GM21737 (cell line): ENCODE measurements around the gene NUP93.

ENCODE experiments used
- ATAC-seq: cut with Tn5 transposase; IDR thresholded peaks from one replicate; pipeline ENCODE4 v1.9.1; 2021; ENCODE audit warnings: mild to moderate bottlenecking, moderate library complexity; ENCODE audit not compliant: unreplicated experiment

Gene NUP93

DNA sequence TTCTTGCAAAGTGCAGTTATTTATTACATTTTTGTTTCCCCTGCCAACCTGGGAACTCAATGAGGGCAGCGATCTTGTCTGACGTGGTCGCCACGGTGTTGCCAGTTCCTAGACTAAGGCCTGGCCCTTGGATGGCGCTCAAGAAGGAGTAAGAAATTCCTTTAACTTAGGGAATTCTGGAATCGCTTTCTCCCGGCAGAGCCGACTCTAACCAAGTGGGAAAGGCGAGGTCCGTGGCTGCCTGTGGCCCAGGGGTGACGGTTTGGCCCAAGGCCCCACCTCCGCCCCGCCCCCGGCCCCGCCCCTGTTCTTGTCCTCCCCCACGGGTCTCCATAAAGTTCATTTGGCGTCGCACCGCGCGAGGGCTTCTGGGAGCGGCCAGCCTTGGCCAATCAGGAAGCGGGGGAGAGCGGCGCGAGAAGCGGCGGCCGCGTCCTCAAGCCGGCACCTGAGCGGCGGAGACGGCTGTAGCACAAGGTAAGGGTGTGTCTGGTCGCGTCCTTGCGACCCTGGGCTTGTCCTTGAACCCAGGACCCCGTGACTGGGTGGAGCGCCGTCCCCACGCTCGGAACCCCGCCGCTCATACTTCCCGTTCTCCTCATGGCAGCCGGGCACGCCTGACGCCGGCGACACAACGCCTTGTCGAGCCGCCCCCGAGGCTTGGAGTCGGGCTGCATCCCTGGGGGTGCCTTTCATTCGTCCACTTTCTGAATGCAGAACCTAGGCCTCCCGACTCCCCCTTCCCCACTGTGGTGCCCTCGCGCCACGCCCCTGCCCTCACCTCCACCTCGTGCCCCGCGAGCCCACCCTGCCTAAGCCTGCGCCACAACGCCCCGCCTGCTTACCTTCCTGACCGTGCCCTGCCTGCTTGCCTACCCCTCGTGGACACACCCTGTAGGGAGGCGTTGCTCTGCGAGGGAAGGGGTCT is at the start of gene NUP93:
TSS of gene NUP93 (plus strand) at position 395 of the 928 bp plus-strand sequence. CDS start 18,119 bp downstream, outside the sequence.
- ATAC-seq, result peak; percentile 66

DNA sequence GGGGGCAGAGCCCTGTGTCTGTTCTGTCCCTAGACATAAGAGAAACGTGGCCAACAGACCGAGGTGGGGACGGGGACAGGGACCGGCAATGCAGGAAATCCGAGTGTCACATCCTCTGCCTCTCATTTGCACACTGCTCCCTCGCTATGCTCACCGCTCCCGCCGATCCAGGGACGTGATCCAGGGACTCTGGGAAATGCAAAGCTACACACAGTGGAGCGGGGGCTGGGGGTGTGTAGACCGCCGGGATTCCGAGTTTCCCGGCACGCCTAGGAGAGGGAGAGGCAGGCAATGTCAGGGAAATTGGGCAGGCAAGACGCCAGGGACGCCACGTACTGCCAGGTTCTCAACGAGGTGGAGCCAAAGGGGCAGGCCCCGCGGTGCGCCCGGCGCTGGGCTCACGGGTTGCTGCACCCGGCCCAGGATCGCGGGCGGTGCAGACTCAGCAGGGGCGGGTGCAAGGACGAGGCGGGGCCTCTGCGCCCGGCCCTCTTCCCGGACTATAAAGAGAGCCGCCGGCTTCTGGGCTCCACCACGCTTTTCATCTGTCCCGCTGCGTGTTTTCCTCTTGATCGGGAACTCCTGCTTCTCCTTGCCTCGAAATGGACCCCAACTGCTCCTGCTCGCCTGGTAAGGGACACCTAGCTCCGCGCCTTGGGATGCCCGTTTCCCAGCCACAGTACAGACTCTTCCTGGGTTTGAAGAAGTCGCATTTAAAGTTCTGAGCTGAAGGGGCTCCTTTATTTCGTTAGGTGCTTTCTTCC is 47.8 kb upstream of the NUP93 start, which contains the start of gene MT1X:
TSS of gene MT1X (plus strand) at position 532 of the 764 bp plus-strand sequence. CDS start at position 603, 71 bp downstream.
- ATAC-seq, result peak; percentile 97

DNA sequence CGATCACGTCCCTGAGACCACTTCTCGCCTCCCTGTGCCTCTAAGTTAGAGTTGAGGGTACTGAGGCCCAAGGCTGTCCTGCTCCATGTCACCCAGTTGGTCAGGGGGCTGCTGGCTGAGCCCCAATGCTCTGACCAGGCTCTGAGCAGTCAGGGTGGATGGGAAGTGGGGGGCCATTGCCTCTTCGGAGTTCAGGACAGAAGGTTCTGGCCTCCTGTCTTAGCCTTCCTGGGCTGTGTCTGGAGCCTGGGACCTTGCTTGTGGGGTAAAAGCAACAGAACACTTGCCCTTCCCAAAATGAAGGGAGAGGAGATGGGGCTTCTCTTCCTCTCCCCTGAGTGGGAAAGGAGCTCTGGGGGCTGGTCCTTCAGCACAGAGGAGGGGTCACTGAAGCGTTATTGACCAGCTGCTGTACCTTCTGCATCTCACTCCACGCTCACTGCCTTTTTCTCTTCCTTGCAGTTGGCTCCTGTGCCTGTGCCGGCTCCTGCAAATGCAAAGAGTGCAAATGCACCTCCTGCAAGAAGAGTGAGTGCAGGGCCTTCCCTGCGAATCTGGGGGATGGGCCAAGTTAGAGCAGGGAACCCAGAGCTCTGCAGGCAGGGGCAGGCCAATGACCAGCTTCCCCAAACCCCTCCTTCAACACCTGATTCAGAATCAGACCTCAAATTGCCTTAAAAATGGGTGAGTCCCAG is 47.1 kb upstream of the NUP93 start:
- peak; percentile 8 for ATAC-seq

DNA sequence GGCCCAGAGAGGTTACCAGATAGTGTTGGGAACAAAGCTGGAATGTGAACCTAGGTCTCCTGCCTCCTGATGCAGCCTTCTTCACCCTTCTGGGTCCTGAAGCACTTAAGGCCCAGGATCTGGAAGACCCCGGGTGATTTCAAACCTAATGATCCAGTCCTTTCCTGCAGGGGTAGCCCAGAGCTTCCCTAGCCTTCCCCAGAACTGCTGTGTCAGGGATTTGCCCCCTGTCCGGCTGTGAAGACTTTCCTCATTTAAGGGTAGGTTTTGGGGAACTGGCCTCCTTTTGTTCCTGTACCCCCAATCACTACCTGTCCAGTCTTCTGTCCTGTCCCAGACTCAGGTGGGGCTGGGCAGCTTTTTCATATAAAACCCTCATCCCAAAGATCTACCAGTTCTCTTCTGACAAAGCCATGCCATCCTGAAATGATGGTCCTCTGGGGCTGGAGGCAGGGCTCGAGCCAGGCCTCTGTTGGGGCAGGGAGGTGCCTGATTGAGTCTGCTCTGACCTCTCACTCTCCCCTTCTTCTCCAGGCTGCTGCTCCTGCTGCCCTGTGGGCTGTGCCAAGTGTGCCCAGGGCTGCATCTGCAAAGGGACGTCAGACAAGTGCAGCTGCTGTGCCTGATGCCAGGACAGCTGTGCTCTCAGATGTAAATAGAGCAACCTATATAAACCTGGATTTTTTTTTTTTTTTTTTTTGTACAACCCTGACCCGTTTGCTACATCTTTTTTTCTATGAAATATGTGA is 46.3 kb upstream of the NUP93 start:
- ATAC-seq, result no peak

DNA sequence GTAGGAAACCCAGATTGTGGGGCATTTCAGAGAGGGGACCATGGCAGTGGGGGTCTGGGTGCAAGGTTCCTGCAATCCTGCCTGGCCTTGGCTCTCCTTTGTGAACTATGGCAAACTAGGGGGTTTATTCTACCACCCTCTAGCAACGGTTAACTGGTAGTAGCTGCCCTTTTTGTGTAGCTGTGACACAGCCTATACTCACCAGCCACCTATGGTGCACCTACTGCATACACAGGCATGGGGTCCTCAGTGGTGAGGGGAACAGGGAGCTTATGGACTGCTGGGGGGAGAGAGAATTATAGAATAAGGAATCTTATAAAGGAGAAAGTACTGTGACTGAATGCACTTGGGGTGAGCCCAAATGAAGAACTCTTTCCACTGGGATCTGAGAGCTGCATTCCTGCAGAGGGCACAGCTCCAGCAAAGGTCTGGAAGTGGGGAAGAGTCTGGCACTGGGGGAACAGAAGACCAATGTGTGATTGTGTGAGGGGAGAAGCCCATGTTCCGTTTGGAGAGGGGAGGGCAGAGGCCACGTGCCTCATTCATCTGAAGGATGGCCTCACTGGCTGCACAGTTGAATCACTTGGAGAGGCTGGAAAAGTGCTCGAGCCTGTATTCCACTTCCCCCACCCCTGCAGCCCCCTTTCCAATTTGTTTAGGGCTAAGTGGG is 45.5 kb upstream of the NUP93 start:
- ATAC-seq, result no peak

DNA sequence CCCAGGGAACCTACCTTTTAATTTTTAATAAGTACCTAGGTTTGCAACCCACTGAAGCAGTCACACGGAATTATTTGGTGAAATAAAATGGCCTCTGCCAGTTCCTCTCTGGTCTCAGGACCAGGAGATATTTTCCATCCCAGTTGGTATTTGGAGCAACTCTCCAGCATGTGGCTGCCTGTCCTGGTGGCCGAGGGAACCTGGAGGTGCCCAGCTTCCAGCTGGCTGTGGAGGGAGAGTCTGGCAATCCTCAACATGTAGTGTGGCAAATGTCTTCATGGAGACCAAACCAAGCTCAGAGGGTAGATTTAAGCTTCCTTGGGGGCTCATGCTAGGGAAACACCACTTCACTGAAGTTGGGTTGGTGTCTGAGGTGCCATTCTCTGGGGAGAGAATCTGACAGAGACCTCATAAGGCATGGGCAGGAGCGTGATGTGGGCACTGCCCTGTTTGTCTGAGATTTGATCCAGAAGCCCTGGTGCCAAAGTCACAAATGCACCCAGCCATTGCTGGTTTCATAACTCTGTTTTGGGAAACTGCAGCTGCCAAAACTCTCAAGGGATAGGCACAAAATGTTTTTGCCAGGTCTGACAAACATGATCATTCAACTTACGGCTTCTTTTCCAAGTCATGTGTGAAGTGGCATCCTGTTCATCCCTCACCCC is 44.9 kb upstream of the NUP93 start:
- no peak for ATAC-seq

DNA sequence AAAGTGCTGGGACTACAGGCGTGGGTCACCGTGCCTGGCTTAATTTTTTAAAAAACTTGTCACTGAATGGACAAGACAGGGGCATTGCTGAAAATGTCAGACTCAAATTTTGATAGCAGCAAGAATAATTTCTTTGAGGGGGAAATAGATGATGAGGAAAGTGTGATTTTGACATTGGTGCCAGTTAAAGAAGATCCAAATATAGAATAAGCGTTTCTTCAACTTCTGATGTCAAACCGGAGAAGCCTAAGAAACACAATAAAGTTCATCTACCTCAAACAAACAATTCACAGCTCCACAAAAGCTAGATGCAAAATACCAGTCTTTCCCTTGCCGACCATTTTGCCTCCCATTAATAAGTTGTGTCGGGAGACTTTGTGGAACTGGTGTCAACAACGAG is 43.2 kb upstream of the NUP93 start:
- no peak for ATAC-seq

DNA sequence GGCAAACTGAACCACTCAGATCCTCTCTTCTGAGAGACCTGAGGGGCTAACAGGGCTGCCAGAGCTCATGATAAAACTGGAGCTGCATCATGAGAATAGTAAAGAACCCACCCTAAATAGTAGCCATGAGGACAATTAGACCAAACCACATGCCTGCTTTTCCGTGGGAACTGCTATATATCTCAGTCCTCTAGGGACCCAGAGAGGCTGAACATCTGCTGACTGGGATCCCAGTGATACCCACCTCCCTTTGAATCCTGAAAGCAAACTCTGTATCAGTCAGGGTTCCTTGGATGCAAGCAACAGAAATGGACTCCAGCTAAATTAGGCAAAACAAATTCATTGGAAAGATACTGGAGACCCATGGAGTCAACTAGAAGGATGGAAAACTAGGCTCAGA is 41.2 kb upstream of the NUP93 start:
- ATAC-seq, result no peak

DNA sequence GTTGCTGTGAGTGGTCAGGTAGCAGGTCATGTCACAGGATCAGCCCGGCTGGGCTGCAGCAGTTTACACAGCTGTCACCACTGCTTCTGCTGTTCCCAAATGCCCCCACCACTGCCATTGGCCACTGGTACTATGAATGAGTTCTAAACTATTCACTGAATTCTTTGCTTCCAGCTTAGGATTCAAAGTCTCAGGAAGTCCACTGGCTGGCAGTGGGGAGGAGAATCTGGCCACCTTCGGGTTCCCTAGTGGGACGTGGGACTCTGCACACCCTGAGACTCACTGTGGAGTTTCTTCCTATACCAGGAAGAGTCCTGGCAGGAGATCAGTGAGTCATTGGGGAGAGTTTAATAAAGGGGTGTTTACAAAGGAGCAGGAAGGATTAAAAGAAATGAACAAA is 40.8 kb upstream of the NUP93 start:
- ATAC-seq, result no peak

DNA sequence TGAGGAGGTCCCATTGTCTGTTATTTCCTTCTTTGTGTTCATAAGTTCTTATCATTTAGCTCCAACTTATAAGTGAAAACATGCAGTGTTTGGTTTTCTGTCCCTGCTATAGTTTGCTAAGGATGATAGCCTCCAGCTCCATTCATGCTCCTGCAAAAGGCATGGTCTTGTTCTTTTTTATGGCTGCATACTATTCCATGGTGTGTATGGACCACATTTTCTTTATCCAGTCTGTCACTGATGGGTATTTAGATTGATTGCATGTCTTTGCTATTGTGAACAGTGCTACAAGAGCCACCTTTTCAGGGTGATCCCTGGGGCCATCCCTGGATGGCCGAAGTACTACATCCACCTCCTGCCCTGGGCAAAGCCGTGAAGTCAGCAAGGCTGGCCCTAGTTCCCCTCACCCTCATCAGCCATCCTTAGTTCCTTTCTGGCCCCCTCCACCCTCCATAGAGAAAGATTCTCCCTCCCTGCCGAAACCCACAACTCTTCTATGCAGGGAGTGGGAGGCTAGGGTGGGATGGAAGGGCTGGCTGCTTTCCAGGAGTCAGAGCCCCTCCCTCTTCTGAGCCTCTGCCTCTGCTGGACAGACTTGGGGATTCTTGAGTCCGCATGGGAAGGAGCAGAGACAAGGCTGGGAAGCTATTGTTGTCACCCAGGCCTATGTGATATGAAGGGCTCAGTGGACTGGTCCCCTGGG is 39.4 kb upstream of the NUP93 start:
- no peak for ATAC-seq

DNA sequence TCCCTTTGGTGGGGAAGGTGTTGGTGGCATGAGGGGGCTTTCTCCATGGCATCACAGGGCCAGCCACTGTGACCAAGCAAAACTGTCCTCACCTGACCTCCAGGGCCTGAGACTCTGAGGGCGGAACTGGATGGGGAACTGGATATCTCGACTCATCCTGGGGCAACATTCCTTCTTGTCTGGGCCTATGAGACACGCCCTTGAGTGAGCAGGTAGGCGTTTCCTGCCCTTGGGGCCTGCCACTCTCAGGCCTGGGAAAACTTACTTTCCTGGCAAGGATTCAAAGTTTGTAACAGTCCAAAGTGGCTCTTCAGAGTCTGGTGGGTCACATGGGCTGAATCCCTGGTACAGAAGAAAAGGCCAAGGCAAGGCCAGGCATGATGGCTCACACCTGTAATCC is 38.0 kb upstream of the NUP93 start:
- no peak for ATAC-seq

DNA sequence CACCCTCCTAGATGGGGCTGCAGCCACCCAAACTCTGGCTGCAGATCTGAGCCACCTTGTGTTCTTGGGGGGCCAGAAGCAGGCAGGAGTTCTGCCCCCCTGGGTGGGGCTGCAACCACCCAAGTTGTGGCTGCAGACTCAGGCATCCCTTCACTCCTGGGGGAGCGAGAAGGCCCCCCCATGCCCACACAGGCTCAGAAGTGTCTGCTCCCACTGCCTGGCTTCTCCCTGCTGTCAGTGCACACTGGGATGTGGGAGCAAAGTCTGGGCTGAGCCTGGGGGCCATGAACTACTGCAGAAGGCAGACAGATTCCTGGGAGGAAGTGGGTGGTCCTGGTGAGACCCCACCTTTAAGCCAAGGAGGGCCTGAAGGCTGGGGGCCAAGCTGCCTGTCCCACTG is 34.7 kb upstream of the NUP93 start:
- ATAC-seq, result no peak

DNA sequence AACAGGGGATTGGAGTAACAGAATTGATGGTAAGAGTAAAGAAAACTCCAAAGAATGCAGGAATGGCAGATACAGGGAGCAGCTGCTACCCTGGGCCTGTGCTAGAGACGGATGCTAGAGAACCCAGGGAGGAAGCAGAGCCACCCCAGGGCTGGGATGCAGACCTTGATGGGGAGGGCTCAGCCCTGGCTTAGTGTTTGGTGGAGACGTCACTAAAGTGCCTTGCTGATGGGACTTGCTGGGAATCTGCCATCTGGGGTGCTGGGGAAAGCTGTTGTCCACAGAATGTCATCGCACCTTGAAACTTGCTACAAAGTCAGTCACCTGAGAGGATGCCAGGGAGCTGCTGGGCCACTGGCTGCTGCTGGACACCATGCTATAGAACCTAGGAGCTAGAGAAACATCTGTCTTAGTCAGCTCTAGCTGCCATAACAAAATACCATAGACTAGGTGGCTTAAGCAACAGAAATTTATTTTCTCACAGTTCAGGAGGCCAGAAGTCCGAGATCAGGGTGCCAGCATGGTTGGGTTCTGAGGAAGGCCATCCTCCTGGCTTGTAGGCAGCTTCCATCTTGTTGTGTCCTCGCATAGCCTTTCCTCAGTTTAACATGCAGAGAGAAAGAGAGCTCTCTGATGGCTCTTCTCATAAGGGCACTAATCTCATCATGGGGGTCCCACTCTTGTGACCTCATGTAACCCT is 32.3 kb upstream of the NUP93 start:
- ATAC-seq, result no peak

DNA sequence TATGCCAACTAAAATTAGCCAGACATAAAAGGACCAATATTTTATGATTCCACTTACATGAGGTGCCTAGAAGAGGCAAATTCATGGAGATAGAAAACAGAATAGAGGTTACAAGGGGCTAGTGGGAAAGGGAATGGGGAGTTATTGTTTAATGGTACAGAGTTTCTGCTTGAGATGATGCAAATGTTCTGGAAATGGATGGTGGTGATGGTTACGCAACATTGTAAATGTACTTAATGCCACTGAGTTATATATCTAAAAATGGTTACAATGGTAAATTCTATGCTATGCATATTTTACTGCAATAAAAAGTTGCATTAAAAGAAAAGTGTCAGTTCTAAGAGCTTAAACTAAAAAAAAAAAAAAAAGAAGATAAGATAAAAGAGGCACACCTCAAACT is 29.7 kb upstream of the NUP93 start:
- no peak for ATAC-seq

DNA sequence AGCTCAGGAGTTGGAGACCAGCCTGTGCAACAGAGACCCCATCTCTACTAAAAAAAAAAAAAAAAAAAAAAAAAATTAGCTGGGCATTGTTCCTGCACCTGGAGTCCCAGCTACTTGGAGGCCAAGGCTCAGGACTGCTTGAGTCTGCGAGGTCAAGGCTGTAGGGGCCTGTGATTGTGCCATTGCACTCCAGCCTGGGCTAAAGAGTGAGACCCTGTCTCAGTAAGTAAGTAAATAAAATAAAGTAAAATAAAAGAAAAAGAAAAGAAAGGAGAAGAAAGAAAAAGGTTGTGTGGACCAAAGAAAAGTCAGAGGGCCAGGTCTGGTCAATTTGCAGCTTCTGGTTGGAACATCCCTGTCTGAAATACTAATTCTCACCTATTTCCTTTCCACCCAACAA is 29.3 kb upstream of the NUP93 start:
- ATAC-seq, result no peak

DNA sequence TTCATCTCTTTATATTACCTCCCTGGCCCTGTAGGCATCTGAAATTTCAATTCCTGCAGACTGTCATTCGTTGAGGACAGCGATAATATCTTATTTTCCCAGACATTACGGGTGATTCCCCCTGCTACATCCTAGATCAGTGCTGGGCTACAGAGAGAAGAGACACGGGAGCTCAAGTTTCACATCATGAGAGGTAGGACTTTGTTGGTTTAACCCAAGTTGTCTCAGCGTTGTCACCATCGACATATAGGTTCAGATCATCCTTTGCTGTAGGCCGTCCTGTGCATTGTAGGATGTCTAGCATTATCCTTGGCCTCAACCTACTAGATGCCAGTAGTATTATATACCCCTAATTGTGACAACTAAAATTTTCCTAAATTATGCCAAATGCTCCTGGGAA is 28.4 kb upstream of the NUP93 start:
- no peak for ATAC-seq

DNA sequence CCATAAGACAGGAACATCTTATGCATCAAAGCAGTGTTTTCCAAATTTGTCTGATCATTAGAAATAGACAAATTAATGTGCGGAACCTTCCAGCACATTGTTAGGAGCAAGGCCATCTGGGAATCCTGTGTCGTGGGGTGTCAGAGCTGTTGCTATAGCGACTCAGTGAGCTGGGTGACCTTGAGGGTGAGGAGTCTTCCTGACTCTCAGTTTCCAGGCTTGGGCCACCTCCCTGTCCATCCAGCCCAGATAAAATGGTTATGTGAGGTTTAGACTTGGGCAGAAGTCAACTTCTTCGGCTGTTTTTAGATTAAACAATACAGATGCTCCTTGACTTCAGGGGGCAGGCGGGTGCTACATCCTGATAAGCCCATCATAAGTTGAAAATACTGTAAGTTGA is 27.1 kb upstream of the NUP93 start:
- ATAC-seq, result no peak
